H9 (cell line): ENCODE measurements around the gene PPBP. TPM values are rescaled to one million over a fixed set of nuclear protein-coding genes. Genes with fewer than 3 reads are reported as not detected.

Experiments used
- DNase-seq: peaks from one replicate; pipeline ENCODE4 v3.0.0-alpha.2; 2017
- H2AFZ ChIP-seq: one replicate; pipeline ENCODE4 v1.6.1; 2013; ENCODE audit warnings: mild to moderate bottlenecking, low read length, control low read depth, moderate library complexity
- H2AK5ac ChIP-seq: 2 replicates; pipeline ENCODE4 v1.6.1; 2013; ENCODE audit warnings: low read length, control low read depth, mixed read lengths; ENCODE audit not compliant: insufficient read length
- H2BK120ac ChIP-seq: one replicate; pipeline ENCODE4 v1.6.1; 2013; ENCODE audit warnings: low read depth, mild to moderate bottlenecking, low read length, control low read depth, inconsistent platforms; ENCODE audit not compliant: poor library complexity, severe bottlenecking
- H2BK12ac ChIP-seq: 2 replicates; pipeline ENCODE4 v1.6.1; 2013; ENCODE audit warnings: low read length, control low read depth, mixed read lengths, low read depth; ENCODE audit not compliant: insufficient read length
- H2BK15ac ChIP-seq: 2 replicates; pipeline ENCODE4 v1.6.1; 2013; ENCODE audit warnings: low read depth, low read length, control low read depth
- H2BK20ac ChIP-seq: one replicate; pipeline ENCODE4 v1.6.1; 2013; ENCODE audit warnings: low read depth, mild to moderate bottlenecking, low read length, control low read depth, inconsistent platforms; ENCODE audit not compliant: poor library complexity, severe bottlenecking
- H2BK5ac ChIP-seq: 2 replicates; pipeline ENCODE4 v1.6.1; 2013; ENCODE audit warnings: low read length, control low read depth, mixed read lengths; ENCODE audit not compliant: insufficient read length
- H3K14ac ChIP-seq: 2 replicates; pipeline ENCODE4 v1.6.1; 2013; ENCODE audit warnings: low read length, control low read depth; ENCODE audit not compliant: insufficient read depth
- H3K18ac ChIP-seq: 2 replicates; pipeline ENCODE4 v1.6.1; 2013; ENCODE audit warnings: low read depth, mild to moderate bottlenecking, mixed read lengths, low read length, control low read depth; ENCODE audit not compliant: insufficient read length
- H3K23ac ChIP-seq: 2 replicates; pipeline ENCODE4 v1.6.1; 2013; ENCODE audit warnings: low read length, control low read depth, mixed read lengths, low read depth; ENCODE audit not compliant: insufficient read length
- H3K23me2 ChIP-seq: 2 replicates; pipeline ENCODE4 v1.6.1; 2013; ENCODE audit warnings: low read depth, mild to moderate bottlenecking, mixed read lengths, low read length, control low read depth; ENCODE audit not compliant: insufficient read length, poor library complexity, severe bottlenecking
- H3K27ac ChIP-seq: 2 replicates; pipeline ENCODE4 v1.5.1; 2013; ENCODE audit warnings: low read length, control low read depth, mixed read lengths, low read depth; ENCODE audit not compliant: insufficient read length
- H3K27me3 ChIP-seq: 2 replicates; pipeline ENCODE4 v1.6.1; 2013; ENCODE audit warnings: low read length, control low read depth, inconsistent platforms; ENCODE audit not compliant: insufficient read depth
- H3K4ac ChIP-seq: 2 replicates; pipeline ENCODE4 v1.6.1; 2013; ENCODE audit warnings: low read depth, mild to moderate bottlenecking, control low read depth, inconsistent platforms, low read length, moderate library complexity
- H3K4me1 ChIP-seq: 2 replicates; pipeline ENCODE4 v1.6.1; 2013; ENCODE audit warnings: low read length, control low read depth, inconsistent platforms; ENCODE audit not compliant: insufficient read depth
- H3K4me2 ChIP-seq: 2 replicates; pipeline ENCODE4 v1.6.1; 2013; ENCODE audit warnings: low read length, control low read depth, mixed read lengths; ENCODE audit not compliant: insufficient read length, insufficient read depth
- H3K56ac ChIP-seq: 2 replicates; pipeline ENCODE4 v1.6.1; 2013; ENCODE audit warnings: low read depth, mild to moderate bottlenecking, mixed read lengths, low read length, control low read depth; ENCODE audit not compliant: insufficient read length
- H3K79me1 ChIP-seq: 2 replicates; pipeline ENCODE4 v1.6.1; 2013; ENCODE audit warnings: low read depth, mild to moderate bottlenecking, moderate library complexity, low read length, control low read depth, inconsistent platforms; ENCODE audit not compliant: insufficient read depth, poor library complexity, severe bottlenecking
- H3K79me2 ChIP-seq: 2 replicates; pipeline ENCODE4 v1.6.1; 2013; ENCODE audit warnings: low read length, control low read depth, inconsistent platforms; ENCODE audit not compliant: insufficient read depth
- H3K9ac ChIP-seq: 2 replicates; pipeline ENCODE4 v1.6.1; 2013; ENCODE audit warnings: low read length, control low read depth, mixed read lengths; ENCODE audit not compliant: insufficient read length; ENCODE audit errors: extremely low read depth
- H3K9me3 ChIP-seq: one replicate; pipeline ENCODE4 v1.6.1; 2013; ENCODE audit warnings: low read depth, low read length, inconsistent platforms; ENCODE audit not compliant: control insufficient read depth
- H3T11ph ChIP-seq: one replicate; pipeline ENCODE4 v1.6.1; 2013; ENCODE audit warnings: mild to moderate bottlenecking, low read length, control low read depth, inconsistent platforms
- H4K20me1 ChIP-seq: one replicate; pipeline ENCODE4 v1.6.1; 2013; ENCODE audit not compliant: control insufficient read depth, insufficient read length, insufficient read depth
- H4K5ac ChIP-seq: 2 replicates; pipeline ENCODE4 v1.6.1; 2013; ENCODE audit warnings: low read depth, mild to moderate bottlenecking, mixed read lengths, low read length, control low read depth; ENCODE audit not compliant: insufficient read length
- H4K8ac ChIP-seq: replicated peaks from 2 replicates; pipeline ENCODE4 v1.6.1; 2013; ENCODE audit warnings: low read length, control low read depth, mixed read lengths, low read depth; ENCODE audit not compliant: insufficient read length
- H4K91ac ChIP-seq: 2 replicates; pipeline ENCODE4 v1.6.1; 2013; ENCODE audit warnings: low read depth, mild to moderate bottlenecking, moderate library complexity, mixed read lengths, low read length, control low read depth; ENCODE audit not compliant: insufficient read length
- H3K27ac Mint-ChIP-seq, 3 experiments: 2 replicates in 2 of 3; 3 replicates in 1 of 3; pipeline ENCODE4 v1.8.0; 2020 to 2021; ENCODE audit warnings: mixed read lengths in 3 of 3, mild to moderate bottlenecking in 1 of 3, moderate library complexity in 1 of 3
- H3K27me3 Mint-ChIP-seq: 2 replicates; pipeline ENCODE4 v1.8.0; 2021; ENCODE audit warnings: low read depth, mild to moderate bottlenecking, moderate library complexity, mixed read lengths
- H3K36me3 Mint-ChIP-seq, 3 experiments: 2 replicates in 2 of 3; 3 replicates in 1 of 3; pipeline ENCODE4 v1.8.0; 2020 to 2021; ENCODE audit warnings: low read depth in 3 of 3, mixed read lengths in 3 of 3; ENCODE audit not compliant: insufficient read depth in 1 of 3
- H3K4me1 Mint-ChIP-seq, 2 experiments: 2 replicates each; pipeline ENCODE4 v1.8.0; 2020; ENCODE audit warnings: mixed read lengths in 2 of 2
- H3K4me3 Mint-ChIP-seq, 2 experiments: 2 replicates in 1 of 2; 3 replicates in 1 of 2; pipeline ENCODE4 v1.8.0; 2020 to 2021; ENCODE audit warnings: mild to moderate bottlenecking in 2 of 2, mixed read lengths in 2 of 2, moderate library complexity in 1 of 2
- H3K9me3 Mint-ChIP-seq, 2 experiments: 2 replicates in 1 of 2; 3 replicates in 1 of 2; pipeline ENCODE4 v1.8.0; 2020; ENCODE audit warnings: mild to moderate bottlenecking in 2 of 2, mixed read lengths in 2 of 2, moderate library complexity in 1 of 2
- CTCF ChIP-seq: fragments of 200-600 bp; sonication (generic); conservative IDR thresholded peaks from 3 replicates; pipeline ENCODE4 v1.8.0; 2021; ENCODE audit warnings: antibody characterized with exemption, mild to moderate bottlenecking
- total RNA-seq: library from RNA; stranded (reverse); gene quantifications from 2 replicates; pipeline ENCODE4 v1.2.1, GENCODE V29; 2021

The PPBP gene
- total RNA-seq, 1 experiment from 2014 or later, result 0.33 TPM

- H3K36me3 Mint-ChIP-seq, result peaks cover 16 to 31% (median 21%) of the 10 kb centered on the region in 3 experiments
- Histone ChIP-seq H3K27ac (no peak overlapping the region), H4K8ac (no peak overlapping the region), H2BK5ac (no peak overlapping the region), H3K79me1 (no peaks in the 10 kb centered on the region), H3K9ac (no peak overlapping the region), H3K23me2 (no peaks in the 10 kb centered on the region), H4K20me1 (no peaks in the 10 kb centered on the region), H3T11ph (no peak overlapping the region), H2BK120ac (no peak overlapping the region), H2AFZ (no peak overlapping the region), H2BK20ac (no peak overlapping the region), H3K79me2 (no peaks in the 10 kb centered on the region), H3K9me3 (no peaks in the 10 kb centered on the region), H3K4me1 (no peaks in the 10 kb centered on the region), H3K4ac (no peak overlapping the region), H4K5ac (no peak overlapping the region), H3K4me2 (no peak overlapping the region), H4K91ac (no peak overlapping the region), H3K18ac (no peak overlapping the region), H2BK12ac (no peak overlapping the region), H3K23ac (no peak overlapping the region), H3K14ac (no peak overlapping the region), H3K56ac (no peak overlapping the region), H2AK5ac (no peak overlapping the region), H2BK15ac (no peak overlapping the region), H3K27me3 (no peaks in the 10 kb centered on the region)
- H3K4me3 Mint-ChIP-seq, result no peak overlapping the region
- no peak for TF ChIP-seq CTCF
- no peak overlapping the region for H3K27ac Mint-ChIP-seq
- no peaks in the 10 kb centered on the region for H3K4me1 Mint-ChIP-seq
- H3K9me3 Mint-ChIP-seq, result peaks cover 28 to 39% of the 10 kb centered on the region in 2 experiments
- DNase-seq, result no peak
- H3K27me3 Mint-ChIP-seq, result peaks cover 4% of the 10 kb centered on the region; the same call in 1 of the 2 replicates
These were observed 17.0 kb downstream of the PPBP start for GRCh38 chr4:73970945-73971344.
